Activated CD8-positive, alpha-beta memory T cell treated with anti-CD3 and anti-CD28 coated beads for 36 hours (primary cell): ENCODE results near the gene HIPK2. TPM values are rescaled to one million over a fixed set of nuclear protein-coding genes. Genes with fewer than 3 reads are reported as not detected.

ENCODE experiments used
- CTCF ChIA-PET: fragments of 350-600 bp; sonication (Branson Sonifier 250); formaldehyde crosslinking; loops from one replicate; lab custom pipeline; 2021; ENCODE audit warnings: antibody characterized with exemption; lab: Charles Lee
- POLR2A ChIA-PET: fragments of 350-600 bp; sonication (Branson Sonifier 250); formaldehyde crosslinking; loops from one replicate; lab custom pipeline; 2021; ENCODE audit warnings: antibody characterized with exemption; lab: Charles Lee
- total RNA-seq, 2 experiments: library from RNA; stranded (reverse); gene quantifications; one replicate each; pipeline ENCODE4 v1.2.3, GENCODE V29; 2021

Gene HIPK2
- total RNA-seq, 2 experiments from 2014 or later = 18.7 to 19.9 TPM

GRCh38 chr7:139762886-139763285 is 14.9 kb downstream of the HIPK2 start:
- CTCF ChIA-PET = no interaction called here

GRCh38 chr7:139758388-139758787 is 19.4 kb downstream of the HIPK2 start:
- POLR2A ChIA-PET = no interaction called here

More at GRCh38 chr7:139762886-139763285, 14.9 kb downstream of the HIPK2 start:
- POLR2A ChIA-PET = no interaction called here

GRCh38 chr7:139757968-139758367 is 19.8 kb downstream of the HIPK2 start:
- POLR2A ChIA-PET = no interaction called here
- CTCF ChIA-PET = no interaction called here

More at GRCh38 chr7:139758388-139758787, 19.4 kb downstream of the HIPK2 start:
- CTCF ChIA-PET = no interaction called here

- ChIA-PET CTCF (no interaction called here), POLR2A (no interaction called here)
Observed at GRCh38 chr7:139753693-139754111, 24.1 kb downstream of the HIPK2 start.

- CTCF ChIA-PET = no interaction called here
- POLR2A ChIA-PET = no interaction called here
Observed at GRCh38 chr7:139753081-139753692, 24.6 kb downstream of the HIPK2 start.

- POLR2A ChIA-PET = no interaction called here
- CTCF ChIA-PET = no interaction called here
Observed at GRCh38 chr7:139752604-139753003, 25.2 kb downstream of the HIPK2 start.

GRCh38 chr7:139752148-139752547 is 25.6 kb downstream of the HIPK2 start:
- CTCF ChIA-PET = no interaction called here

GRCh38 chr7:139750459-139751095 is 27.2 kb downstream of the HIPK2 start:
- POLR2A ChIA-PET = no interaction called here
- CTCF ChIA-PET = interaction anchor here (1.1 kb wide), 1 partner anchor 104 kb away, joined by 3 read pairs; no protein-coding TSS in a partner anchor

More at GRCh38 chr7:139752148-139752547, 25.6 kb downstream of the HIPK2 start:
- POLR2A ChIA-PET = no interaction called here

GRCh38 chr7:139749545-139749944 is 28.3 kb downstream of the HIPK2 start:
- ChIA-PET POLR2A (no interaction called here), CTCF (no interaction called here)

- ChIA-PET POLR2A (no interaction called here), CTCF (no interaction called here)
Observed at GRCh38 chr7:139748941-139749340, 28.9 kb downstream of the HIPK2 start.

- ChIA-PET CTCF (no interaction called here), POLR2A (no interaction called here)
Observed at GRCh38 chr7:139748373-139748765, 29.4 kb downstream of the HIPK2 start.

- POLR2A ChIA-PET = no interaction called here
- CTCF ChIA-PET = no interaction called here
Observed at GRCh38 chr7:139747662-139748372, 30.0 kb downstream of the HIPK2 start.

- ChIA-PET CTCF (no interaction called here), POLR2A (no interaction called here)
Observed at GRCh38 chr7:139746652-139747051, 31.1 kb downstream of the HIPK2 start.

- ChIA-PET POLR2A (no interaction called here), CTCF (interaction anchor here (1.0 kb wide), 1 partner anchor 144 kb away, joined by 3 read pairs; no protein-coding TSS in a partner anchor)
Observed at GRCh38 chr7:139745678-139746143, 32.1 kb downstream of the HIPK2 start.

- ChIA-PET POLR2A (no interaction called here), CTCF (interaction anchor here (1.0 kb wide), 1 partner anchor 143 kb away, joined by 3 read pairs; no protein-coding TSS in a partner anchor)
Observed at GRCh38 chr7:139744768-139745677, 32.8 kb downstream of the HIPK2 start.

- ChIA-PET POLR2A (no interaction called here), CTCF (interaction anchor here (1.0 kb wide), 1 partner anchor 142 kb away, joined by 3 read pairs; no protein-coding TSS in a partner anchor)
Observed at GRCh38 chr7:139743967-139744767, 33.6 kb downstream of the HIPK2 start.

GRCh38 chr7:139743267-139743966 is 34.4 kb downstream of the HIPK2 start:
- ChIA-PET POLR2A (no interaction called here), CTCF (no interaction called here)
